GOT3 (cell line): ENCODE results near the gene AMD1.
"Not testable (repeated sequence)": the region's sequence is repeated elsewhere in the genome, so short reads cannot be mapped to it uniquely, and the experiment has no call there.

Source experiments
- DNase-seq: peaks from one replicate; lab custom pipeline; 2025; ENCODE audit warnings: mixed read lengths; lab: John Stamatoyannopoulos, UW

AMD1 gene

GRCh38 chr6:110873981-110874879 lies at the start of gene AMD1:
Gene AMD1 (plus strand): TSS chr6:110874785. CDS start chr6:110875106, 321 bp downstream.
- DNase-seq, result peak; percentile 92

- no peak for DNase-seq
These were observed 48.1 kb upstream of the AMD1 start for GRCh38 chr6:110826236-110827129.

GRCh38 chr6:110828396-110828795 lies 46.2 kb upstream of the AMD1 start:
- DNase-seq, result no peak

GRCh38 chr6:110831405-110831804 lies 43.2 kb upstream of the AMD1 start:
- no peak for DNase-seq

GRCh38 chr6:110833831-110834230 lies 40.8 kb upstream of the AMD1 start:
- no peak for DNase-seq

GRCh38 chr6:110835751-110836150 lies 38.8 kb upstream of the AMD1 start:
- not testable (repeated sequence) for DNase-seq

- no peak for DNase-seq
These were observed 33.3 kb upstream of the AMD1 start for GRCh38 chr6:110841266-110841665.

GRCh38 chr6:110849781-110850180 lies 24.8 kb upstream of the AMD1 start:
- DNase-seq, result no peak

GRCh38 chr6:110852773-110853172 lies 21.8 kb upstream of the AMD1 start:
- DNase-seq, result no peak

GRCh38 chr6:110853754-110854477 lies 20.7 kb upstream of the AMD1 start:
- DNase-seq, result no peak

- DNase-seq, result no peak
These were observed 18.3 kb upstream of the AMD1 start for GRCh38 chr6:110856296-110856695.

- DNase-seq, result no peak
These were observed 16.6 kb upstream of the AMD1 start for GRCh38 chr6:110858016-110858415.

- DNase-seq, result no peak
These were observed 15.9 kb upstream of the AMD1 start for GRCh38 chr6:110858562-110859214.

- no peak for DNase-seq
These were observed 15.2 kb upstream of the AMD1 start for GRCh38 chr6:110859335-110859792.

- DNase-seq, result no peak
These were observed 9.8 kb upstream of the AMD1 start for GRCh38 chr6:110864824-110865223.

- DNase-seq, result peak; percentile 9
These were observed 429 bp downstream of the AMD1 start for GRCh38 chr6:110874880-110875547.

- DNase-seq, result no peak
These were observed 1.1 kb downstream of the AMD1 start for GRCh38 chr6:110875548-110876169.

GRCh38 chr6:110876170-110876773 lies 1.7 kb downstream of the AMD1 start:
- DNase-seq, result peak; percentile 51

GRCh38 chr6:110876806-110877564 lies 2.4 kb downstream of the AMD1 start:
- DNase-seq, result no peak
